Loucy (cell line): ENCODE data around the gene SELENOF.

ENCODE experiments used
- H2AFZ ChIP-seq: fragments of 200-600 bp; sonication (generic); 2 replicates; pipeline ENCODE4 v1.6.0; 2016; ENCODE audit warnings: antibody characterized with exemption, mild to moderate bottlenecking, low read length, moderate library complexity
- H3F3A ChIP-seq: fragments of 200-600 bp; 2 replicates; pipeline ENCODE4 v1.6.0; 2016; ENCODE audit warnings: antibody characterized with exemption, low read depth, mild to moderate bottlenecking
- H3K27me3 ChIP-seq: fragments of 200-600 bp; sonication (generic); 2 replicates; pipeline ENCODE4 v1.6.1; 2014; ENCODE audit warnings: low read length, mild to moderate bottlenecking; ENCODE audit not compliant: insufficient read depth, poor library complexity, severe bottlenecking
- H3K36me3 ChIP-seq: fragments of 200-600 bp; sonication (generic); 2 replicates; pipeline ENCODE4 v1.6.1; 2016; ENCODE audit warnings: low read length; ENCODE audit not compliant: insufficient read depth
- H3K4me1 ChIP-seq: fragments of 200-600 bp; sonication (generic); 2 replicates; pipeline ENCODE4 v1.5.1; 2014; ENCODE audit warnings: low read length, mild to moderate bottlenecking; ENCODE audit not compliant: insufficient read depth, poor library complexity, severe bottlenecking
- H3K4me2 ChIP-seq: fragments of 200-600 bp; sonication (generic); 2 replicates; pipeline ENCODE4 v1.6.0; 2014; ENCODE audit warnings: antibody characterized with exemption, low read length, low read depth, mild to moderate bottlenecking; ENCODE audit not compliant: poor library complexity, severe bottlenecking
- H3K4me3 ChIP-seq: fragments of 200-600 bp; sonication (generic); 2 replicates; pipeline ENCODE4 v1.5.1; 2014; ENCODE audit warnings: low read length, mild to moderate bottlenecking, mixed read lengths; ENCODE audit not compliant: poor library complexity, severe bottlenecking
- H3K79me2 ChIP-seq: fragments of 200-600 bp; sonication (generic); 2 replicates; pipeline ENCODE4 v1.6.1; 2014; ENCODE audit warnings: low read length; ENCODE audit not compliant: insufficient read depth
- H3K9ac ChIP-seq: fragments of 200-600 bp; sonication (generic); 2 replicates; pipeline ENCODE4 v1.6.0; 2014; ENCODE audit warnings: mild to moderate bottlenecking, low read depth, low read length, moderate library complexity; ENCODE audit not compliant: poor library complexity, severe bottlenecking
- H3K9me2 ChIP-seq: fragments of 200-600 bp; sonication (generic); replicated peaks from 2 replicates; pipeline ENCODE4 v1.6.1; 2016; ENCODE audit warnings: low read depth, low read length, mixed read lengths
- H3K9me3 ChIP-seq: fragments of 200-600 bp; sonication (generic); 2 replicates; pipeline ENCODE4 v1.6.1; 2014; ENCODE audit warnings: mild to moderate bottlenecking, antibody characterized with exemption, low read length, low read depth; ENCODE audit not compliant: insufficient read depth
- H4K20me1 ChIP-seq: fragments of 200-600 bp; sonication (generic); 2 replicates; pipeline ENCODE4 v1.6.0; 2014; ENCODE audit warnings: antibody characterized with exemption, low read length, mild to moderate bottlenecking; ENCODE audit not compliant: insufficient read depth, poor library complexity, severe bottlenecking
- EZH2phosphoT487 ChIP-seq: fragments of 200-600 bp; IDR thresholded peaks from 2 replicates; pipeline ENCODE4 v1.6.1; 2018; ENCODE audit warnings: antibody characterized with exemption, mild to moderate bottlenecking, moderate library complexity, borderline replicate concordance
- TF ChIP-seq, protein P1 (sequence below): fragments of 200-600 bp; sonication (generic); conservative IDR thresholded peaks from 2 replicates; pipeline ENCODE4 v1.5.1; 2014; ENCODE audit warnings: mild to moderate bottlenecking, antibody characterized with exemption, low read length

The SELENOF gene

GRCh38 chr1:86933562-86934377 lies 19.8 kb upstream of the SELENOF start:
- H3K27me3 ChIP-seq = no peaks in the 10 kb centered on the region
- TF ChIP-seq, protein P1, sequence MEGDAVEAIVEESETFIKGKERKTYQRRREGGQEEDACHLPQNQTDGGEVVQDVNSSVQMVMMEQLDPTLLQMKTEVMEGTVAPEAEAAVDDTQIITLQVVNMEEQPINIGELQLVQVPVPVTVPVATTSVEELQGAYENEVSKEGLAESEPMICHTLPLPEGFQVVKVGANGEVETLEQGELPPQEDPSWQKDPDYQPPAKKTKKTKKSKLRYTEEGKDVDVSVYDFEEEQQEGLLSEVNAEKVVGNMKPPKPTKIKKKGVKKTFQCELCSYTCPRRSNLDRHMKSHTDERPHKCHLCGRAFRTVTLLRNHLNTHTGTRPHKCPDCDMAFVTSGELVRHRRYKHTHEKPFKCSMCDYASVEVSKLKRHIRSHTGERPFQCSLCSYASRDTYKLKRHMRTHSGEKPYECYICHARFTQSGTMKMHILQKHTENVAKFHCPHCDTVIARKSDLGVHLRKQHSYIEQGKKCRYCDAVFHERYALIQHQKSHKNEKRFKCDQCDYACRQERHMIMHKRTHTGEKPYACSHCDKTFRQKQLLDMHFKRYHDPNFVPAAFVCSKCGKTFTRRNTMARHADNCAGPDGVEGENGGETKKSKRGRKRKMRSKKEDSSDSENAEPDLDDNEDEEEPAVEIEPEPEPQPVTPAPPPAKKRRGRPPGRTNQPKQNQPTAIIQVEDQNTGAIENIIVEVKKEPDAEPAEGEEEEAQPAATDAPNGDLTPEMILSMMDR = no peak
- no peak for TF ChIP-seq EZH2phosphoT487
- no peak overlapping the region for H3K4me3 ChIP-seq
- H3K9me2 ChIP-seq = no peaks in the 10 kb centered on the region
- peak overlapping the region; percentile 5 for H3K4me2 ChIP-seq
- H4K20me1 ChIP-seq = peaks cover 5% of the 10 kb centered on the region
- no peaks in the 10 kb centered on the region for H3F3A ChIP-seq
- no peak overlapping the region for H3K9ac ChIP-seq
- H3K36me3 ChIP-seq = no peaks in the 10 kb centered on the region
- H3K9me3 ChIP-seq = no peaks in the 10 kb centered on the region
- H3K4me1 ChIP-seq = peaks cover 4% of the 10 kb centered on the region
- peaks cover 43% of the 10 kb centered on the region for H3K79me2 ChIP-seq
- no peak overlapping the region for H2AFZ ChIP-seq

GRCh38 chr1:86933051-86933450 lies 19.1 kb upstream of the SELENOF start:
- no peaks in the 10 kb centered on the region for H3F3A ChIP-seq
- H3K4me3 ChIP-seq = no peak overlapping the region
- no peaks in the 10 kb centered on the region for H3K9me2 ChIP-seq
- no peak for TF ChIP-seq EZH2phosphoT487
- TF ChIP-seq, protein P1 = no peak
- no peak overlapping the region for H2AFZ ChIP-seq
- H3K9ac ChIP-seq = no peak overlapping the region
- peaks cover 40% of the 10 kb centered on the region for H3K79me2 ChIP-seq
- H3K4me2 ChIP-seq = no peak overlapping the region
- peaks cover 5% of the 10 kb centered on the region for H4K20me1 ChIP-seq
- H3K36me3 ChIP-seq = no peaks in the 10 kb centered on the region
- H3K4me1 ChIP-seq = peaks cover 11% of the 10 kb centered on the region
- no peaks in the 10 kb centered on the region for H3K27me3 ChIP-seq
- no peaks in the 10 kb centered on the region for H3K9me3 ChIP-seq

GRCh38 chr1:86928819-86929218 lies 14.9 kb upstream of the SELENOF start:
- Histone ChIP-seq H3K4me3 (no peak overlapping the region), H3K9ac (no peak overlapping the region), H3K27me3 (no peaks in the 10 kb centered on the region), H3K36me3 (no peaks in the 10 kb centered on the region), H4K20me1 (no peaks in the 10 kb centered on the region), H3K4me1 (peaks cover 13% of the 10 kb centered on the region), H2AFZ (no peak overlapping the region), H3K9me2 (no peaks in the 10 kb centered on the region), H3K4me2 (peak overlapping the region; percentile 29), H3F3A (no peaks in the 10 kb centered on the region), H3K79me2 (peaks cover 50% of the 10 kb centered on the region), H3K9me3 (peaks cover 5% of the 10 kb centered on the region; the same call in 1 of the 2 replicates)
- TF ChIP-seq, protein P1 = no peak
- TF ChIP-seq EZH2phosphoT487 = no peak
